ENCODE results near the gene MYO9B. TPM values are rescaled to one million over a fixed set of nuclear protein-coding genes. Genes with fewer than 3 reads are reported as not detected.

MYO9B gene
- total RNA-seq, 1 experiment from 2014 or later: 58.6 TPM

DNA sequence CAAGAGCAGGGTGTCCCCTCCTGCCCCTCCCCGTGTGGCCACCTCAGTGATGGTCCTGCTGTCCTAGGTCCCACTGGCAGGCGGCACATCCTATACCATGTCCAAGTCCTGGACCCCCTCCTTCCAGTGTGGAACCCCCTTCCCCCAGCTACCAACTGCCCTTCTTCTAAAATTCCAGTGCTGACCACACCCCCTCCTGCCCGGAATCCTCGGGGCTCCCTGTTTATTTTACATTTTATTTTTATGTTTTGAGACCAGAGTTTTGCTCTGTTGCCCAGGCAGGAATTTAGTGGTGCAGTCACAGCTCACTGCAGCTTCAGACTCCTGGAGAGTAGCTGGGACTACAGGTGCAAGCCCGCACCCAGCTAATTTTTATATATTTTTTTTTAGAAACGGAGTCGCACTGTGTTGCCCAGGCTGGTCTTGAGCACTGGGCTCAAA, 48.0 kb upstream of the MYO9B start:
- Histone ChIP-seq H3K14ac (ENCODE audit: insufficient read depth, low read length) (peak overlapping the region; percentile 14; the same call in 1 of the 2 replicates), H3K4me1 (ENCODE audit: insufficient read depth, low read length) (no peaks in the 10 kb centered on the region), H2BK20ac (ENCODE audit: low read depth, low read length, poor library complexity, severe bottlenecking) (no peak overlapping the region), H2AFZ (ENCODE audit: low read length) (no peak overlapping the region), H3K23me2 (ENCODE audit: insufficient read length, low read depth, low read length, poor library complexity, severe bottlenecking) (peaks cover 14% of the 10 kb centered on the region), H3K18ac (ENCODE audit: insufficient read length, low read depth, low read length) (no peak overlapping the region), H3K79me1 (ENCODE audit: insufficient read depth, low read depth, low read length, poor library complexity, severe bottlenecking) (no peaks in the 10 kb centered on the region), H3K27me3 (ENCODE audit: insufficient read depth, low read length) (peaks cover 2% of the 10 kb centered on the region; the same call in 1 of the 2 replicates), H3T11ph (ENCODE audit: low read length) (no peak overlapping the region), H4K91ac (ENCODE audit: insufficient read length, low read depth, low read length) (no peak overlapping the region), H3K4me2 (ENCODE audit: insufficient read depth, insufficient read length, low read length) (peak overlapping the region; percentile 48), H2BK15ac (ENCODE audit: low read depth, low read length) (no peak overlapping the region), H2BK5ac (ENCODE audit: insufficient read length, low read length) (no peak overlapping the region), H3K23ac (ENCODE audit: insufficient read length, low read depth, low read length) (no peak overlapping the region), H3K9ac (ENCODE audit: extremely low read depth, insufficient read length, low read length) (no peak overlapping the region), H2BK12ac (ENCODE audit: insufficient read length, low read depth, low read length) (no peak overlapping the region), H3K27ac (ENCODE audit: insufficient read length, low read depth, low read length) (no peak overlapping the region), H4K8ac (replicated peaks; ENCODE audit: insufficient read length, low read depth, low read length) (no peak overlapping the region), H3K4ac (ENCODE audit: low read depth, low read length) (no peak overlapping the region), H2BK120ac (ENCODE audit: low read depth, low read length, poor library complexity, severe bottlenecking) (no peak overlapping the region), H4K5ac (ENCODE audit: insufficient read length, low read depth, low read length) (no peak overlapping the region), H4K20me1 (ENCODE audit: control insufficient read depth, insufficient read depth, insufficient read length) (no peaks in the 10 kb centered on the region), H3K56ac (ENCODE audit: insufficient read length, low read depth, low read length) (no peak overlapping the region), H3K9me3 (ENCODE audit: control insufficient read depth, low read depth, low read length) (no peaks in the 10 kb centered on the region), H2AK5ac (ENCODE audit: insufficient read length, low read length) (no peak overlapping the region), H3K79me2 (ENCODE audit: insufficient read depth, low read length) (no peaks in the 10 kb centered on the region)
- WGBS (ENCODE audit: extremely low coverage, insufficient read length, low lambda C conversion rate): no CpG with 5 or more reads among the region's 7 CpGs
- DNase-seq: no peak
- TF ChIP-seq, protein P1, sequence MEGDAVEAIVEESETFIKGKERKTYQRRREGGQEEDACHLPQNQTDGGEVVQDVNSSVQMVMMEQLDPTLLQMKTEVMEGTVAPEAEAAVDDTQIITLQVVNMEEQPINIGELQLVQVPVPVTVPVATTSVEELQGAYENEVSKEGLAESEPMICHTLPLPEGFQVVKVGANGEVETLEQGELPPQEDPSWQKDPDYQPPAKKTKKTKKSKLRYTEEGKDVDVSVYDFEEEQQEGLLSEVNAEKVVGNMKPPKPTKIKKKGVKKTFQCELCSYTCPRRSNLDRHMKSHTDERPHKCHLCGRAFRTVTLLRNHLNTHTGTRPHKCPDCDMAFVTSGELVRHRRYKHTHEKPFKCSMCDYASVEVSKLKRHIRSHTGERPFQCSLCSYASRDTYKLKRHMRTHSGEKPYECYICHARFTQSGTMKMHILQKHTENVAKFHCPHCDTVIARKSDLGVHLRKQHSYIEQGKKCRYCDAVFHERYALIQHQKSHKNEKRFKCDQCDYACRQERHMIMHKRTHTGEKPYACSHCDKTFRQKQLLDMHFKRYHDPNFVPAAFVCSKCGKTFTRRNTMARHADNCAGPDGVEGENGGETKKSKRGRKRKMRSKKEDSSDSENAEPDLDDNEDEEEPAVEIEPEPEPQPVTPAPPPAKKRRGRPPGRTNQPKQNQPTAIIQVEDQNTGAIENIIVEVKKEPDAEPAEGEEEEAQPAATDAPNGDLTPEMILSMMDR (conservative IDR thresholded peaks at IDR 0.05): no peak
- Mint-ChIP-seq H3K27me3 (ENCODE audit: low read depth) (peaks cover 47% of the 10 kb centered on the region), H3K9me3 (peaks cover 19 to 20% of the 10 kb centered on the region in 2 experiments), H3K4me3 (peak overlapping the region; percentile 59 to 77), H3K27ac (no peak overlapping the region; a peak in 1 of 7 replicates), H3K4me1 (peaks cover 14 to 17% of the 10 kb centered on the region in 2 experiments), H3K36me3 (ENCODE audit: insufficient read depth in 1 of 3, low read depth in 3 of 3) (peaks cover 13 to 23% (median 20%) of the 10 kb centered on the region in 3 experiments)
